D721Med (cell line): ENCODE results near the gene OSGIN1.

Experiments
- DNase-seq: peaks from one replicate; pipeline ENCODE4 v3.0.0; 2011; ENCODE audit warnings: low spot score; ENCODE audit not compliant: insufficient read length
- FAIRE-seq: peaks from 2 replicates; lab custom pipeline; 2011; peaks lifted over from hg19 to GRCh38; lab: Jason Lieb, UNC
- TF ChIP-seq, protein P1 (sequence below): IDR thresholded peaks from 2 replicates; pipeline ENCODE4 v1.5.1; 2012; ENCODE audit warnings: mild to moderate bottlenecking, control low read depth; ENCODE audit not compliant: insufficient read depth; ENCODE audit errors: missing control alignments

The OSGIN1 gene

DNA sequence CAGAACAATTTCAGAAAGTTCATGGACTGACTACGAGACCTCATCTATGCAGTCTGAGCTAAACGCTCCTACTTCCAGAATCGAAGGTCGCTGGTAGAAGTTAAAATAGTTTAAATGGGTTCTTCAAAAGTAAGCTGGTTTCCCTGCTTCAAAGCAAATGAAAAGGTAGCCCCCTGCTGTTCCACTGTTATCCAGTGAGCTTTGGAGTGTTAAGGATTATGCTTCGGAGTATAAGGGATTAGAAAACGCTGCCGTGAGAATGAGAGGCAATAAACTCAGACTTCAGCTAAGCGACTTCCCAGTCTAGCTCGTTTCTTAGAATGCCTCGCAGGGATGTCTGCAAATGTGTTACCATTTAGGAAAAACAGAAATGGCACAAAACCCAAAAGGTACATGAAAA, 41.8 kb upstream of the OSGIN1 start:
- TF ChIP-seq, protein P1, sequence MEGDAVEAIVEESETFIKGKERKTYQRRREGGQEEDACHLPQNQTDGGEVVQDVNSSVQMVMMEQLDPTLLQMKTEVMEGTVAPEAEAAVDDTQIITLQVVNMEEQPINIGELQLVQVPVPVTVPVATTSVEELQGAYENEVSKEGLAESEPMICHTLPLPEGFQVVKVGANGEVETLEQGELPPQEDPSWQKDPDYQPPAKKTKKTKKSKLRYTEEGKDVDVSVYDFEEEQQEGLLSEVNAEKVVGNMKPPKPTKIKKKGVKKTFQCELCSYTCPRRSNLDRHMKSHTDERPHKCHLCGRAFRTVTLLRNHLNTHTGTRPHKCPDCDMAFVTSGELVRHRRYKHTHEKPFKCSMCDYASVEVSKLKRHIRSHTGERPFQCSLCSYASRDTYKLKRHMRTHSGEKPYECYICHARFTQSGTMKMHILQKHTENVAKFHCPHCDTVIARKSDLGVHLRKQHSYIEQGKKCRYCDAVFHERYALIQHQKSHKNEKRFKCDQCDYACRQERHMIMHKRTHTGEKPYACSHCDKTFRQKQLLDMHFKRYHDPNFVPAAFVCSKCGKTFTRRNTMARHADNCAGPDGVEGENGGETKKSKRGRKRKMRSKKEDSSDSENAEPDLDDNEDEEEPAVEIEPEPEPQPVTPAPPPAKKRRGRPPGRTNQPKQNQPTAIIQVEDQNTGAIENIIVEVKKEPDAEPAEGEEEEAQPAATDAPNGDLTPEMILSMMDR = peak; percentile 46
- peak; percentile 56 for DNase-seq
- no peak for FAIRE-seq

DNA sequence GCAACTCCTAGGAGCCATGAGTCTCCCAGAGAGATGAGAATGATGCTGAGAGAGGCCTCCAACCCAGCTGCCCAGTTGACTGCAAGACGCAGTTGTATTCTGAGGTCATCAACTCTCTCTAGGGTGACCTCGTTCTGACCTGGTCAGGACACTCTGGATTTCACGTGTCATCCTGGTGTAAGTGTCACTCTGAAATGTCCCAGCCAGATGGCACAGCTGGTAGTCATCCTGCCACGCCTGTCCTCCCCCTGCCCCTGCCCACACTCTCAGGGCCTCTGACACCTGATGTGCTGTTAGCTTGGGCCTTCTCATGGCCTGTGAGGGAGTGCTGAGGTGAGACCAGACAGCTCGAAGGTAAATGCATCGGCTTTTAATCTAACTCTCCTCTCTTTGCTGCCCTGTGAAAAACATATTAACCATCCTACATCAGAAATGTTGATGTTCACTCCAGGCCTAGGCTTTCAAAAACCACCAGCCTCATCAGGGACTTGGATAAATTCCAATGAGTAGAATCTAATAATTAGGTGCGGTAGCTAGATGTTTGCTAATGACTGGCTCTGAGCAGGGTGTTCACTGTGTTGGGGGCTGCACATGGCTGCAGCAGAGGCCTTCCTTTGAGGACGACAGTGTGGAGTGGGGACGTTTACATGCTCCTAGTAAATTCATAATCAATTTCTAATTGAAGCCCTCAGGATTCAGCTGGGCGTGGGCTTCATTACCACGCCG, 40.4 kb upstream of the OSGIN1 start:
- DNase-seq (no peak), FAIRE-seq (no peak)
- TF ChIP-seq, protein P1 = no peak

DNA sequence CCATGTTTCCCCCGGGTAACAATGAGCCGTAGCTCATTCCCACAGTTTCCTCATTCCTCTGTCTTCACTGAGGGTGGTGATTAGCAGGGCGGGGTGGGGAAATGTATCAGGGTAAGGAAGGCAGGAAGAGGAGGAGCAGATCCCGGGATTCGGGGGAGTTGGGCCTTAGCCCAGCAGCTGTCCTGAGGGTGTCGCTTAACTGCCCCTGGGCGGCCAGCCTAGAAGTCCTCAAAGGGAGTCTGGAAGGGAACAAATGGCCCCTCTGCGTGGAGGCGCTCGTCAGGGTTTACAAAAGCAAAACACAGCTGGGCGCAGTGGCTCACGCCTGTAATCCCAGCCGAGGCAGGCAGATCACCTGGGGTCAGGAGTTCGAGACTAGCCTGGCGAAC, 39.8 kb upstream of the OSGIN1 start:
- no peak for FAIRE-seq
- TF ChIP-seq, protein P1 = no peak
- DNase-seq = no peak

DNA sequence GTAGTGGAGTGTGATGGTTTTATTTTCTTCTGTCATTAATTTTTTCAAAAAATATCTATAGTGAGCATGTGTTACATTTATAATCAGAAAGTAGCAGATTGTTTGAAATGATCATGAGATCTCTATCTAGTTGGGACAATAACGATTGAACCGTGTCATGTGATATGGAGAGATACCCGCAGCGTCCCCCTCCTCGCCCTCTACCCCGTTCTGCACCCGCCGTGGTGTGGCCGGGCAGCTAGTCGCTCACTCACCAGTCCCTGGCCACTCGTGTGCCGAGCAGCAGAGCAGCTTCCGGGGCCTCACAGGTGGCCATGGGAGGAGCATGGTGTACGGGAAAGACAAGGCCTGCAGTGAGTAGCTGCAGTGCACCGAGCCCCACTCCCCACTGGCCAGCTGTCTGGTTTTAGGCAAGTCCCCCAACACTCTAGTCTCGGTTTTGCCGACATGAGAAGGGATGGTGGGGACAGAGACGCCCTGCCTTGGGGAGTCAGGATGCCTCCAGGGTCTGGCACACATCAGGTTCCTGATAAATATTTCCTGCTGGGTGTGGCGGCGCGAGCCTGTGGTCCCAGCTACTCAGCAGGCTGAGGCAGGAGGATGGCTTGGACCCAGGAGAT, 38.8 kb upstream of the OSGIN1 start:
- TF ChIP-seq, protein P1 = no peak
- DNase-seq (no peak), FAIRE-seq (no peak)

DNA sequence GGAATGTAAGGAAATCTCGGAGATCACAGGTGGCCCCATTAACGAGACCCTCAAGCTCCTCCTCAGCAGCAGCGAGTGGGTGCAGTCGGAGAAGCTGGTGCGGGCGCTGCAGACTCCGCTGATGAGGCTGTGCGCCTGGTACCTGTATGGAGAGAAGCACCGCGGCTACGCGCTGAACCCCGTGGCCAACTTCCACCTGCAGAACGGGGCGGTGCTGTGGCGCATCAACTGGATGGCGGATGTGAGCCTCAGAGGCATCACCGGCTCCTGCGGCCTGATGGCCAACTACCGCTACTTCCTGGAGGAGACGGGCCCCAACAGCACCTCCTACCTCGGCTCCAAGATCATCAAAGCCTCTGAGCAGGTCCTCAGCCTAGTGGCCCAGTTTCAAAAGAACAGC, 38.0 kb upstream of the OSGIN1 start:
- no peak for FAIRE-seq
- TF ChIP-seq, protein P1 = no peak
- DNase-seq = no peak

DNA sequence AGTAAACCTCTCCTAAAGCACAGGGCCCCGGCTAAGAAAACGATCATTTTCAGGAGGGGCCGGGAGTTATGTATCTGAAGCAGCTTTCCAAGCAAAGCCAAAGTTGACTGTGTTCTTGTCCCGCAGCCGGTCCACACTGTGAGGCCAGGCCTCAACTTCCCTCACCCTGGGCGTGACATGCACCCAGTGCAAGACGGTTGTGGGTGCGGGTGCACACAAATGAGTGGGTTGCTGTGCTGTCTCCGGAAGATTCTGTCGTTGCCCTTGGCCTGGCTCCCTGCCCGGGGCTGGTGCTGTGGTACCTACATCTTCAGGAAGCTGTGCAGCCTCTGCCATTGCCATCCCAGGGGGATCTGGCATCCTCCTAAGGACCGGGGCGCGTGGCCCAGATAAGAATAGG, 37.5 kb upstream of the OSGIN1 start:
- no peak for DNase-seq
- FAIRE-seq = no peak
- TF ChIP-seq, protein P1 = no peak
